HG02852 (cell line): Measurements from ENCODE around the gene RGS8.

ENCODE experiments used
- ATAC-seq: cut with Tn5 transposase; IDR thresholded peaks from one replicate; pipeline ENCODE4 v1.9.1; 2021; ENCODE audit warnings: mild to moderate bottlenecking, moderate library complexity; ENCODE audit not compliant: unreplicated experiment

The RGS8 gene

GRCh38 chr1:182642461-182642860 is 41.9 kb downstream of the RGS8 start:
- ATAC-seq = no peak

GRCh38 chr1:182641561-182641960 is 42.8 kb downstream of the RGS8 start:
- ATAC-seq = no peak

- no peak for ATAC-seq
These were observed 45.1 kb downstream of the RGS8 start for GRCh38 chr1:182639330-182639729.

GRCh38 chr1:182637769-182638168 is 46.6 kb downstream of the RGS8 start:
- no peak for ATAC-seq

- ATAC-seq = no peak
These were observed 48.5 kb downstream of the RGS8 start for GRCh38 chr1:182635871-182636270.
